HG02943 (cell line): ENCODE data around the gene COMMD2.
A peak's percentile ranks its signal among the peaks of the same experiment; 100 is the strongest.

ENCODE experiments used
- ATAC-seq: cut with Tn5 transposase; IDR thresholded peaks from one replicate; pipeline ENCODE4 v1.9.1; 2021; ENCODE audit warnings: mild to moderate bottlenecking, low read depth, moderate library complexity; ENCODE audit not compliant: unreplicated experiment

Gene COMMD2

GRCh38 chr3:149752051-149752787 is at the start of gene COMMD2:
Gene COMMD2 (minus strand): TSS chr3:149752489. CDS start chr3:149752444, 45 bp downstream.
- peak; percentile 99 for ATAC-seq

DNA sequence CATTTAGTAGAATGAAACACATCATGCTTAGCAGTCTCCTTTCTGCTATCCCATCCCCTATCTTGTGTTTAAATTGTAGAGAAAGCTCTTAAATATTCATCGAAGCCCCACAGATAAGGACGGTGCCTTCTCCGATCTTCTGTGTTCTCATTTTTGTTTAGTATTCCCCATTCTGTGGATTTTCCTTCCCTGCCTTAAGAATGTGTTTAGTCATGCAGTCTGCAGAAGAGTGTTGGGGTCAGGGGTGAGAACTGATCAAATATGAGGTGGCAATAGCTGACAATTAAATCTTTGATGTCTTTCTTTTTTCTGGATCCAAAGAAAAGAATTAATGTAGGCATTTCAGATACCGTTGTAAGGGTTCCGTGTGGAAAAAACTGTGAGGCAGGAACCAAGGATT is 49.4 kb upstream of the COMMD2 start:
- ATAC-seq = no peak

- ATAC-seq = no peak
Measured at GRCh38 chr3:149801195-149801594, 48.9 kb upstream of the COMMD2 start.

GRCh38 chr3:149800693-149801092 is 48.4 kb upstream of the COMMD2 start:
- ATAC-seq = no peak

DNA sequence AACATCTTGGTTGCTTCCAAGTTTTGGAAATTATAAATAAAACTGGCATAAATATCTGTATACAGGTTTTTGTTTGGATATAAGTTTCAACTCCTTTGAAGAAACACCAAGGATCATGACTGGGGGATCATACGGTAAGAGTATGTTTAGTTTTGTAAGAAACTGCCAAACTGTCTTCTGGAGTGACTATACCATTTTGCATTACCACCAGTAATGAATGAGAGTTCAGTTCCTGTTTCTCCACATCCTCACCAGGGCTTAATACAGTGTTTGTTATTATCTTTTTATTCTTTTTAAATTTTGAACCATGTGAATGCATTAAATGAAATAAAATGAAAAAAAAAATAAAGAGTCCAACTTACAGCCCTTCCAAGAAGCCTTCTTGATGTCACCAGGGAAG is 43.7 kb upstream of the COMMD2 start:
- ATAC-seq = no peak

DNA sequence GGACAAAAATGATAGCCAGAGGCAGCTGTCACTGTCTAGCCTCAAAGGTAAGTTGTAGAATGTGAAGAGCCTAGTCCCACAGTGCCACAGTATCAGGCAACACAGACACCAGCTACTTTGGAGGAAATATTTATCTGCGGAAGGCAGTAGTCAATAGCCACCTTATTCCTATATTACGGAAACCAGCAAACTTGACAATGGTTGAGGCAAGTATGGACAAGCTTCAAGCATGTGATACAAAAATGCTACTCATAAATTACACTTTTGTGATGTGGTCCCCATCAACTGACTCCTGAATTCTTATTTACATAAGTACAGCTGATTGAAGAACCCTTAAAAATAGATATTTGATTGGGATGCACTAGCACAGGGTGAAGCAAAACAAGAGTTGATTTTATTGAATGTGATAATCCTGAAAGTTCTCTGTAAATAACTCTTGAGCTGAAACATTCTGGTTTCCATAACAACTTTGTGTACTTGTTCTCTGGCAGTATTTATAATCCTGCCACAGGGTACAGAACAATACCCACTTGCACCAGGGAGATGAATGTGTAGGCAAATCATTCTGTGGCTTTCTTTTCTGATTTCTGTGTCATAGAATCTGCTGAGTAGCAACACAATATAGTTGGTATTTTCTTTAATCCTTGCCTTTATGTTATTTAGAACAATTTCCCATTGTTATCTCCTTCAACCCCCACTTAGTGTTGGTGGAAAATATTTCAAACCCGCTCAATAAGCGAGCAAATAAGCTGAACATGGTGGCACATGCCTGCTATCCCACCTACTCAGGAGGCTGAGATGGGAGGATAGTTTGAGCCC is 40.4 kb upstream of the COMMD2 start, which contains the start of gene ANKUB1:
Gene ANKUB1, minus strand, starts transcription at position 103 of the 819 bp plus-strand sequence. CDS start 188 bp downstream, outside the sequence.
- no peak for ATAC-seq

GRCh38 chr3:149790698-149791097 is 38.4 kb upstream of the COMMD2 start:
- ATAC-seq = no peak

DNA sequence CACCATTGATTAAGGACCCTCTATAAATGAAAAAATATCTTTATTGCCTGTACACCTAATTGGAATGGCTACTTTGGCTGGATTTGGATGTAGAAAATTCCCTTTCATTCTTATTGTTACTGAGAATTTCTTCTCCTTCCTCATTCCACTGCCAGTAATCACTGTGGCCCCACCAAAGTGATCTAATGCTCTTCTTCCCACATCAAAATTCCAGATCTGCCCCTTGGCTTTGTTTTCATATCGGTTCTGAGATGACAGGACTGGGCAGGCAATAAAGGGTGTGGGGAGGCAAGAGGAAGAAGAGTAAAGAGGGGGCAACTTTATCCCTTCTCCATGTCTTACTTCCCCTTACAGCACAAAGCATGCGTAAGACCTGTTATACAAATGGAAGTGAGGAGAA is 38.0 kb upstream of the COMMD2 start:
- ATAC-seq = no peak

DNA sequence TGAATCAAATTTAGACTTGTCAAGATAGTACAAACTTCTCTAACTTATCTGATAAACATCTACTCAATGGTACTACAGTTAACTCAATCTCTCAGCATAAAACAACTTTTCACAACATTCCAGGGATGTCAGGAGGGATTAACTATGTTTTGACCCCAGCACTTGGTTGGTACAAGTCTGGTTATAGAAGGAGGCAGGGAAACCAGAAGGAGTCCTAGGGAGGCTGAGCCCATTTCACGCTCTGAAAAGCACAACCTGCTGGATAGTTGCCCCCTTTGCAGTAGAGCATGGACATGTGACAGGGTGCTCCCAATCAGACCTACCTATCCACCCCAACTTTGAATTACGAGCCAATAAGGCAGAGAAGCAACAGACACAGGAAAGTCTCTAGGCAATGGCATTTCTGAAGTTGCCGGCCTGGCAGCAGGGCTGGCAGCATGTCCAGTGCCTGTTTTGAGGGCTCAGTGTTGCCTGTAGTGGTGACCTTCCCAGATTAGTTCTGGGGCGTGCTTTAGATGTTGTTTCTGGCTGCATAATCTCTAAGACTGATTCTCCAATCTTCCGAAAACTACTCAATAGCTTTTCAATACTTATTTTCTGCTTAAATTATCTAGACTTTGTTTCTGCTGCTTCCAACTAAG is 31.9 kb upstream of the COMMD2 start:
- no peak for ATAC-seq

- no peak for ATAC-seq
Measured at GRCh38 chr3:149783576-149783975, 31.3 kb upstream of the COMMD2 start.

DNA sequence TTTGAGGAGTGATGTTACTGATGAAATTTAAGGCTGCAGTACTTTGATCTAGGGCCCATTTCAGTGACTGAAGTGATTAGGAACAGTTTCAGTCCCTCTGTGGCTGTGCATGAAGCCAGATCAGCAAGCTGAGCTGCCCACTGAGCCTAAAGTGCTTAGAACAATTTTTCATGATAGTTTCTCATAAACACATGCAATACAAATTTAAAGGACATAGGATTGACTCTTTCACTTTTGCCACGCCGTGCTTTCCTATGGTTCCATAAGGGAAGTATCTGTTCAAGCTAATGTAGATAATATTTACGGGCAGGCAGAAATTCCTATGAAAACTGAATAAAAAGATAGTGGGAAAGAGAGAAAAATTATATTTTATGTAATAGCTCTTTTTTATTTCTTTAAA is 29.5 kb upstream of the COMMD2 start:
- no peak for ATAC-seq

DNA sequence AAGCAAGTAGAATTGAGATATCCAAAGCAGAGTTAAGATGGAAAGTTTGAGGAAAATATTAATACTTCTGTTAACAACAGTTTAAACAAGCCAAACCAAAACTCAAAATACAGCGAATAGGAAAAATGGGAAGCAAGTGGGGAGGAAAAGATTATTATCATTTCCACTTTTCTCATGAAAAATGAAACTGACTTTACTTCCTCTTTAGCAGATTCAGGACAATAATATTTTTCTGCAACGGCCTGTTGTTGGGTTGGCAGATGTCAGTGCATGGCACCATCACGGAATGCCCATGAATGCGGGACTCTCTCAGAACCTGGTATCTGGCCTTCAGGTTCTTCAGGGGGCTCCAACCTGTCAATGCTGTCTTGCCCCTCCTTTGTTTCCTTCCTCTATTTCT is 28.9 kb upstream of the COMMD2 start:
- no peak for ATAC-seq

GRCh38 chr3:149777414-149778214 is 25.3 kb upstream of the COMMD2 start:
- no peak for ATAC-seq

DNA sequence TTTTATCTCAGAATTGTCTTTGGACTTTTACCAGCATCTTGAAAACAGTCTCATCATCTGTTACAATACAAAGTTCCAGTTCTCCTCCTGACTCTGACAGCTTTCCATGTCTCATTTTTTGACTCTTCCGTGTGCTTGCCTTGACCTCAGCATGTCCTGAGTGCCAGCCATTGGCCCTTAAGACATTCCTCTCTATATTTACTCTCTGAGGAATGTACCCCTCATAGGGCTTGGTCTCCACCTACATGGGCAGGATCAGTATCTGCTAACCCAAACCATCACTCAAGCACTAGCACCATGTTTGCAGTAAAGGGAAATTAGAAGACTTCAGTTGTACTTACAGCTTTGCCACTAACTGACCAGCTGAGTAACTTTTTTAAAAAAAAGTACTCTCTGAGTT is 23.9 kb upstream of the COMMD2 start:
- no peak for ATAC-seq

DNA sequence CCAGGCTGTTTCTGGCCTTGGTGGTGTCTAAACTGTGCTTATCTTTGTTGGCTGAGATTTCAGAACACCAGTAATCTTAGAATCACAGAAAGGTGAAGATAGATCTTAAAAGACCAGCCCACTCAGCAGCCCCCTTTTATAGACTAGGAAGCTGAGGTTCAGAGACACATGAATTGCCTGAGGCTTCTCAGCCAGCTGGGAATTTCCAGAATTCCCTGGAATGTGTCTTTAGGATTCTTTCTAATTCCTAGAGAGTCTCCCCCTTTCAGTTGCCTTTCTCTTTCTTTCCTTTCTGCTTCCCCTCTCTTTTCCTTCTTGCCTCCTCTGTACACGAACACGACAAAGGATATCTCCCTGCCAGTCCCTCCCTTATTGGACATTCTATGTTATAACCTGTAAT is 20.6 kb upstream of the COMMD2 start:
- ATAC-seq = no peak

GRCh38 chr3:149771652-149772271 is 19.5 kb upstream of the COMMD2 start:
- ATAC-seq = no peak

GRCh38 chr3:149770246-149770645 is 18.0 kb upstream of the COMMD2 start:
- ATAC-seq = no peak

GRCh38 chr3:149768704-149769103 is 16.4 kb upstream of the COMMD2 start:
- ATAC-seq = no peak

GRCh38 chr3:149767720-149768119 is 15.4 kb upstream of the COMMD2 start:
- no peak for ATAC-seq

DNA sequence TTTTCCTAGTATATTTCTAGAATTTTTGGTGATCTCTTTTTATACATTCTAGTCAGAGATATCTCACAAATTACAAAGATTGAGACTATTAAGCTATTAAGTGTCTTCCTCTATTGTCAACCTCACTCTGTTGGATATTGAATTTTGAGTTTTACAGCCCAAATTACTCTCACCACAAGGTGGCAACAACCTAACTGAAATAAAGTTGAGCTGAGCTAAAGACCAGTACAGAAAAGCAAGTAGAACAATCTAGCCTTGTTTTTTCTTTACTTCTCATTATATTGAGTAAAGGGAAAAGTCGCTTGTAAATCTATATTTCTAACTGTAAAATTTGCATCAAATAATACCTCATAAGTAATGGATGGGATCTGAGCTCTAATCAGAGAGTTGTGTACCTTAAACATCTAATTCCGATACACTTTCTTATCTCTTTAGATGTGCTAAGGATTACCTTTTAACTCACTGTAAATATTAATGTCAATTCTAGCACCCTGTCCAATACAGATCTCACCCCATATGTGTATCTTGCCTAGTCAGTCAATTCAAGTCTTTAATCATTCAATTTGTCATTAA is 13.6 kb upstream of the COMMD2 start:
- ATAC-seq = no peak
